Naive thymus-derived CD4-positive, alpha-beta T cell (primary cell): ENCODE measurements around the gene DDI2. TPM values are rescaled to one million over a fixed set of nuclear protein-coding genes. Genes with fewer than 3 reads are reported as not detected.
"Not testable (repeated sequence)": the region's sequence is repeated elsewhere in the genome, so short reads cannot be mapped to it uniquely, and the experiment has no call there.

Source experiments
- ATAC-seq: fragments of 150-1000 bp; cut with Tn5 transposase; 2 replicates; pipeline ENCODE4 v1.10.0; 2021; ENCODE audit warnings: mild to moderate bottlenecking, moderate library complexity
- CTCF ChIA-PET: fragments of 350-600 bp; sonication (Branson Sonifier 250); formaldehyde crosslinking; loops from one replicate; lab custom pipeline; 2021; ENCODE audit warnings: antibody characterized with exemption; lab: Charles Lee
- POLR2A ChIA-PET: fragments of 350-600 bp; sonication (Branson Sonifier 250); formaldehyde crosslinking; loops from one replicate; lab custom pipeline; 2021; ENCODE audit warnings: antibody characterized with exemption, inconsistent platforms; lab: Charles Lee
- DNase-seq, 9 donors: peaks; one replicate each; pipeline versions ENCODE4 v3.0.0 to v3.0.0-alpha.2; 2020 to 2022; ENCODE audit warnings: mixed read lengths in 1 of 9
- H3K27ac ChIP-seq: one replicate; pipeline ENCODE4 v1.7.0; 2013; ENCODE audit warnings: mild to moderate bottlenecking, low read depth, low read length, moderate library complexity
- H3K27me3 ChIP-seq, 2 donors: one replicate each; pipeline ENCODE4 v1.7.0; 2013; ENCODE audit warnings: low read length in 2 of 2, mild to moderate bottlenecking in 2 of 2, moderate library complexity in 2 of 2; ENCODE audit not compliant: control insufficient read depth in 2 of 2, insufficient read depth in 2 of 2
- H3K36me3 ChIP-seq, 3 experiments: 1 replicate in 2 of 3; 2 replicates in 1 of 3; pipeline ENCODE4 v1.7.0; 2013; ENCODE audit warnings: low read length in 3 of 3, mild to moderate bottlenecking in 3 of 3, moderate library complexity in 1 of 3; ENCODE audit not compliant: insufficient read depth in 3 of 3, control insufficient read depth in 2 of 3
- H3K4me1 ChIP-seq, 2 donors: one replicate each; pipeline ENCODE4 v1.7.0; 2013; ENCODE audit warnings: low read length in 2 of 2, mild to moderate bottlenecking in 2 of 2, moderate library complexity in 1 of 2; ENCODE audit not compliant: control insufficient read depth in 2 of 2, insufficient read depth in 2 of 2
- H3K4me3 ChIP-seq: 2 replicates; pipeline ENCODE4 v1.7.0; 2013; ENCODE audit warnings: mild to moderate bottlenecking, low read length
- H3K9me3 ChIP-seq, 3 experiments: 1 replicate in 2 of 3; 2 replicates in 1 of 3; pipeline ENCODE4 v1.7.0; 2013; ENCODE audit warnings: low read length in 3 of 3; ENCODE audit not compliant: control insufficient read depth in 2 of 3
- H3K27ac Mint-ChIP-seq, 9 donors: one replicate each; pipeline ENCODE4 v1.8.0; 2020 to 2022; ENCODE audit warnings: mixed read lengths in 9 of 9, mild to moderate bottlenecking in 8 of 9, moderate library complexity in 5 of 9, inconsistent platforms in 2 of 9
- H3K27me3 Mint-ChIP-seq, 5 donors: one replicate each; pipeline ENCODE4 v1.8.0; 2021 to 2022; ENCODE audit warnings: mixed read lengths in 5 of 5, mild to moderate bottlenecking in 1 of 5
- H3K36me3 Mint-ChIP-seq, 5 donors: one replicate each; pipeline ENCODE4 v1.8.0; 2020 to 2022; ENCODE audit warnings: mixed read lengths in 5 of 5, mild to moderate bottlenecking in 3 of 5, inconsistent platforms in 1 of 5
- H3K4me1 Mint-ChIP-seq, 7 donors: one replicate each; pipeline ENCODE4 v1.8.0; 2020 to 2022; ENCODE audit warnings: mixed read lengths in 7 of 7, mild to moderate bottlenecking in 3 of 7, inconsistent platforms in 1 of 7
- H3K4me3 Mint-ChIP-seq, 10 donors: one replicate each; pipeline ENCODE4 v1.8.0; 2020 to 2022; ENCODE audit warnings: mild to moderate bottlenecking in 10 of 10, mixed read lengths in 10 of 10, moderate library complexity in 6 of 10, inconsistent platforms in 2 of 10
- H3K9me3 Mint-ChIP-seq, 11 donors: one replicate each; pipeline ENCODE4 v1.8.0; 2020 to 2022; ENCODE audit warnings: mixed read lengths in 11 of 11, mild to moderate bottlenecking in 4 of 11, inconsistent platforms in 1 of 11, moderate library complexity in 1 of 11
- intact Hi-C, 2 donors: fragments of 100-400 bp; cut with micrococcal nuclease; formaldehyde crosslinking; loops; one replicate each; pipeline ENCODE4 v1.15.1; 2023
- polyA plus RNA-seq, 2 donors: library from polyadenylated mRNA; unstranded; fragments of 300-500 nt; fragmentation: Illumina TruSeq; gene quantifications; one replicate each; pipeline ENCODE4 v1.2.3, GENCODE V29; 2021
- total RNA-seq, 6 experiments: library from RNA in 5 of 6; stranded (reverse) in 5 of 6; gene quantifications; 1 replicate in 5 of 6; 2 replicates in 1 of 6; pipeline ENCODE4 v1.2.3 and lab custom pipeline; 2021 to 2026

The DDI2 gene
- total and polyA plus RNA-seq, 7 experiments from 2014 or later: 3.2 to 46.8 (median 31.0) TPM

- Histone ChIP-seq H3K4me3 (peak overlapping the region; percentile 88), H3K27me3 (no peaks in the 10 kb centered on the region), H3K27ac (peak overlapping the region; percentile 68), H3K36me3 (no peaks in the 10 kb centered on the region), H3K4me1 (peaks cover 9 to 11% of the 10 kb centered on the region in 2 donors), H3K9me3 (no peaks in the 10 kb centered on the region)
- peak; percentile 99 for ATAC-seq
- peaks cover 0 to 6% (median 0%) of the 10 kb centered on the region in 5 donors for H3K36me3 Mint-ChIP-seq
- H3K4me3 Mint-ChIP-seq: peak overlapping the region; percentile 73 to 95 (median 82)
- H3K9me3 Mint-ChIP-seq: no peaks in the 10 kb centered on the region
- DNase-seq: peak; percentile 80 to 95 (median 90)
- ChIA-PET CTCF (interaction anchor here (0.5 to 0.6 kb wide), 2 partner anchors 11 to 16 kb away, joined by 3 to 4 read pairs; no protein-coding TSS in a partner anchor), POLR2A (interaction anchor here (0.6 to 3.7 kb wide), 10 partner anchors 11 to 361 kb away, joined by 3 to 20 read pairs (median 4); partner anchors contain the start of gene AGMAT)
- peaks cover 0 to 13% (median 0%) of the 10 kb centered on the region in 5 donors for H3K27me3 Mint-ChIP-seq
- intact Hi-C loops: loop anchor here (1.0 to 5.0 kb wide), 4 partner anchors 14 to 84 kb away; partner anchors contain the start of genes DDI2 (in 2 of the 2) and DNAJC16 (in 1 of the 2)
- peak overlapping the region; percentile 57 to 94 (median 81) for H3K27ac Mint-ChIP-seq
- peaks cover 0 to 14% (median 12%) of the 10 kb centered on the region in 7 donors for H3K4me1 Mint-ChIP-seq
Observed at GRCh38 chr1:15603050-15603965, 13.9 kb upstream of the DDI2 start.

- CTCF ChIA-PET, ATAC-seq, DNase-seq, H3K9me3 Mint-ChIP-seq, H3K9me3 ChIP-seq, H3K27me3 ChIP-seq, H3K36me3 Mint-ChIP-seq, H3K36me3 ChIP-seq: not testable (repeated sequence)
- Histone ChIP-seq H3K27ac (peak overlapping the region; percentile 68), H3K4me3 (peak overlapping the region; percentile 88), H3K4me1 (peaks cover 9 to 11% of the 10 kb centered on the region in 2 donors)
- intact Hi-C loops: loop anchor here (1.0 to 5.0 kb wide), 4 partner anchors 13 to 83 kb away; partner anchors contain the start of genes DDI2 (in 2 of the 2) and DNAJC16 (in 1 of the 2)
- Mint-ChIP-seq H3K4me3 (peak overlapping the region; percentile 73 to 95 (median 82)), H3K27ac (peak overlapping the region; percentile 57 to 94 (median 81)), H3K4me1 (peaks cover 0 to 14% (median 12%) of the 10 kb centered on the region in 7 donors), H3K27me3 (peaks cover 0 to 10% (median 0%) of the 10 kb centered on the region in 5 donors)
- POLR2A ChIA-PET: interaction anchor here (0.9 to 3.7 kb wide), 7 partner anchors 12 to 77 kb away, joined by 3 to 20 read pairs (median 6); partner anchors contain the start of genes AGMAT and DNAJC16
Observed at GRCh38 chr1:15603966-15604282, 13.3 kb upstream of the DDI2 start.

GRCh38 chr1:15604400-15604799, 12.9 kb upstream of the DDI2 start:
- H3K9me3 ChIP-seq, CTCF ChIA-PET, H3K9me3 Mint-ChIP-seq, H3K27ac ChIP-seq, H3K27me3 ChIP-seq, H3K36me3 ChIP-seq, H3K4me3 ChIP-seq, H3K27me3 Mint-ChIP-seq, ATAC-seq, DNase-seq, H3K36me3 Mint-ChIP-seq: not testable (repeated sequence)
- Mint-ChIP-seq H3K4me3 (peak overlapping the region in 8 of 10 donors; percentile 73 to 95 (median 82)), H3K4me1 (peaks cover 0 to 14% (median 12%) of the 10 kb centered on the region in 7 donors), H3K27ac (peak overlapping the region in 3 of 9 donors; percentile 57 to 88 (median 79))
- H3K4me1 ChIP-seq: peaks cover 9 to 11% of the 10 kb centered on the region in 2 donors
- intact Hi-C loops: loop anchor here in 1 of 2 donors (5.0 kb wide), 1 partner anchor 83 kb away; no protein-coding TSS in a partner anchor
- POLR2A ChIA-PET: interaction anchor here (1.1 to 3.7 kb wide), 4 partner anchors 11 to 78 kb away, joined by 3 to 20 read pairs (median 8); partner anchors contain the start of genes AGMAT and DNAJC16

- Mint-ChIP-seq H3K4me3 (peak overlapping the region in 1 of 10 donors; percentile 29), H3K27me3 (peaks cover 0 to 9% (median 0%) of the 10 kb centered on the region in 5 donors), H3K27ac (no peak overlapping the region), H3K4me1 (peaks cover 0 to 14% (median 12%) of the 10 kb centered on the region in 7 donors), H3K36me3 (peaks cover 0 to 6% (median 0%) of the 10 kb centered on the region in 5 donors), H3K9me3 (no peaks in the 10 kb centered on the region)
- Histone ChIP-seq H3K27me3 (no peaks in the 10 kb centered on the region), H3K9me3 (no peaks in the 10 kb centered on the region), H3K36me3 (no peaks in the 10 kb centered on the region), H3K4me3 (no peak overlapping the region), H3K27ac (no peak overlapping the region), H3K4me1 (peaks cover 9 to 11% of the 10 kb centered on the region in 2 donors)
- ChIA-PET CTCF (interaction anchor here (0.6 kb wide), 1 partner anchor 283 kb away, joined by 4 read pairs; no protein-coding TSS in a partner anchor), POLR2A (interaction anchor here (0.6 to 3.7 kb wide), 4 partner anchors 10 to 109 kb away, joined by 3 to 20 read pairs (median 6); no protein-coding TSS in a partner anchor)
- no peak for DNase-seq
- ATAC-seq: no peak
- intact Hi-C loops: no loop called here
Observed at GRCh38 chr1:15605398-15606383, 11.6 kb upstream of the DDI2 start.

- intact Hi-C loops: no loop called here
- H3K4me3 Mint-ChIP-seq: no peak overlapping the region
- H3K9me3 ChIP-seq: no peaks in the 10 kb centered on the region
- POLR2A ChIA-PET: interaction anchor here (0.6 kb wide), 1 partner anchor 54 kb away, joined by 5 read pairs; no protein-coding TSS in a partner anchor
- no peak for DNase-seq
- H3K36me3 Mint-ChIP-seq: no peaks in the 10 kb centered on the region
- no peak overlapping the region for H3K27ac Mint-ChIP-seq
- CTCF ChIA-PET: no interaction called here
- H3K4me3 ChIP-seq: no peak overlapping the region
- H3K27me3 ChIP-seq: no peaks in the 10 kb centered on the region
- peaks cover 0 to 9% (median 0%) of the 10 kb centered on the region in 5 donors for H3K27me3 Mint-ChIP-seq
- H3K36me3 ChIP-seq: no peaks in the 10 kb centered on the region
- ATAC-seq: no peak
- no peaks in the 10 kb centered on the region for H3K4me1 ChIP-seq
- no peak overlapping the region for H3K27ac ChIP-seq
- H3K4me1 Mint-ChIP-seq: no peaks in the 10 kb centered on the region
- no peaks in the 10 kb centered on the region for H3K9me3 Mint-ChIP-seq
Observed at GRCh38 chr1:15609631-15610030, 7.6 kb upstream of the DDI2 start.
